OCI-LY7 (cell line): Measurements from ENCODE around the gene DIP2A. TPM values are rescaled to one million over a fixed set of nuclear protein-coding genes. Genes with fewer than 3 reads are reported as not detected.

Source experiments
- BruUV-seq: library from RNA; stranded (reverse); fragments of 400-500 nt; replicated peaks from 2 replicates; lab custom pipeline; 2021; lab: Mats Ljungman, UMichigan
- CTCF ChIA-PET: fragments of 300-600 bp; sonication (Branson Sonifier 250); formaldehyde crosslinking; loops from one replicate; lab custom pipeline; 2022; ENCODE audit warnings: antibody characterized with exemption; ENCODE audit not compliant: unreplicated experiment; lab: Charles Lee
- POLR2A ChIA-PET: fragments of 300-600 bp; sonication (Branson Sonifier 250); formaldehyde crosslinking; loops from one replicate; lab custom pipeline; 2022; ENCODE audit warnings: antibody characterized with exemption; lab: Charles Lee
- DNase-seq: peaks from one replicate; pipeline ENCODE4 v3.0.0-alpha.2; 2015; ENCODE audit warnings: low spot score
- H2AFZ ChIP-seq: fragments of 200-600 bp; sonication (generic), shearing (Covaris generic); 2 replicates; pipeline ENCODE4 v1.6.1; 2014; ENCODE audit warnings: mild to moderate bottlenecking, antibody characterized with exemption, low read length, moderate library complexity
- H3K27ac ChIP-seq: fragments of 200-600 bp; sonication (generic); 2 replicates; pipeline ENCODE4 v1.5.1; 2014; ENCODE audit warnings: mixed run types, low read depth, mild to moderate bottlenecking, moderate library complexity, low read length, inconsistent platforms; ENCODE audit not compliant: poor library complexity, severe bottlenecking
- H3K36me3 ChIP-seq: fragments of 200-600 bp; sonication (generic); 2 replicates; pipeline ENCODE4 v1.6.1; 2014; ENCODE audit warnings: mild to moderate bottlenecking, antibody characterized with exemption, low read length, moderate library complexity, mixed read lengths; ENCODE audit not compliant: insufficient read depth
- H3K4me1 ChIP-seq: fragments of 200-600 bp; sonication (generic); 2 replicates; pipeline ENCODE4 v1.5.1; 2014; ENCODE audit warnings: mild to moderate bottlenecking, low read length; ENCODE audit not compliant: insufficient read depth, poor library complexity, severe bottlenecking
- H3K4me2 ChIP-seq: fragments of 200-600 bp; sonication (generic); 2 replicates; pipeline ENCODE4 v1.6.1; 2014; ENCODE audit warnings: mild to moderate bottlenecking, low read length
- H3K4me3 ChIP-seq: fragments of 200-600 bp; sonication (generic); 2 replicates; pipeline ENCODE4 v1.5.1; 2014; ENCODE audit warnings: mild to moderate bottlenecking, low read depth, low read length; ENCODE audit not compliant: poor library complexity, severe bottlenecking
- H3K79me2 ChIP-seq: fragments of 200-600 bp; sonication (generic); 2 replicates; pipeline ENCODE4 v1.6.1; 2016; ENCODE audit warnings: low read depth, mild to moderate bottlenecking, low read length, moderate library complexity, mixed read lengths; ENCODE audit not compliant: insufficient read depth
- H3K9me2 ChIP-seq: fragments of 200-600 bp; sonication (generic); 2 replicates; pipeline ENCODE4 v1.6.1; 2016; ENCODE audit warnings: mild to moderate bottlenecking, low read length, mixed read lengths; ENCODE audit not compliant: insufficient read depth
- H3K9me3 ChIP-seq: fragments of 200-600 bp; sonication (generic); 2 replicates; pipeline ENCODE4 v1.6.1; 2014; ENCODE audit warnings: mild to moderate bottlenecking, mixed run types, low read length, mixed read lengths
- H4K20me1 ChIP-seq: fragments of 200-600 bp; sonication (generic); 2 replicates; pipeline ENCODE4 v1.6.1; 2014; ENCODE audit warnings: mild to moderate bottlenecking, antibody characterized with exemption, low read length, moderate library complexity, mixed read lengths; ENCODE audit not compliant: insufficient read depth
- CTCF ChIP-seq: fragments of 200-600 bp; sonication (generic); conservative IDR thresholded peaks from 2 replicates; pipeline ENCODE4 v1.5.1; 2014; ENCODE audit warnings: mild to moderate bottlenecking, antibody characterized with exemption, low read length, moderate library complexity, mixed read lengths
- EZH2phosphoT487 ChIP-seq: fragments of 200-600 bp; sonication (generic); IDR thresholded peaks from 2 replicates; pipeline ENCODE4 v1.6.1; 2018; ENCODE audit warnings: low read depth, borderline replicate concordance, mild to moderate bottlenecking, mixed run types, antibody characterized with exemption, low read length, moderate library complexity, mixed read lengths
- intact Hi-C: fragments of 100-400 bp; cut with micrococcal nuclease; formaldehyde crosslinking; loops from one replicate; pipeline ENCODE4 v1.10.0; 2022; ENCODE audit not compliant: unreplicated experiment
- total RNA-seq, 2 experiments: library from RNA; depleted of rRNA in 1 of 2; stranded (reverse); fragments of >200 nt in 1 of 2; shearing (Covaris generic) in 1 of 2; gene quantifications; 2 replicates each; pipeline ENCODE4 v1.2.3, GENCODE V29; 2014 to 2022

Gene DIP2A
- total RNA-seq, 2 experiments from 2014 or later, result 27.9 to 44.7 TPM

GRCh38 chr21:46435786-46436227 lies 22.9 kb upstream of the DIP2A start:
- Histone ChIP-seq H3K27ac (no peak overlapping the region), H3K4me1 (no peaks in the 10 kb centered on the region), H2AFZ (no peak overlapping the region), H3K4me3 (no peak overlapping the region), H4K20me1 (no peaks in the 10 kb centered on the region), H3K9me2 (no peaks in the 10 kb centered on the region), H3K9me3 (no peaks in the 10 kb centered on the region), H3K36me3 (peaks cover 82% of the 10 kb centered on the region), H3K4me2 (no peak overlapping the region), H3K79me2 (no peaks in the 10 kb centered on the region)
- no TSS peak for BruUV-seq
- no peak for TF ChIP-seq CTCF
- TF ChIP-seq EZH2phosphoT487, result no peak
- no peak for DNase-seq
- CTCF ChIA-PET, result no interaction called here
- intact Hi-C loops, result no loop called here
- POLR2A ChIA-PET, result no interaction called here

- TF ChIP-seq CTCF (no peak), EZH2phosphoT487 (no peak)
- Histone ChIP-seq H3K4me2 (no peak overlapping the region), H3K79me2 (no peaks in the 10 kb centered on the region), H3K9me3 (no peaks in the 10 kb centered on the region), H3K9me2 (no peaks in the 10 kb centered on the region), H3K4me1 (no peaks in the 10 kb centered on the region), H3K36me3 (peaks cover 82% of the 10 kb centered on the region), H3K27ac (no peak overlapping the region), H3K4me3 (no peak overlapping the region), H2AFZ (no peak overlapping the region), H4K20me1 (no peaks in the 10 kb centered on the region)
- ChIA-PET CTCF (no interaction called here), POLR2A (interaction anchor here (0.6 kb wide), 1 partner anchor 322 kb away, joined by 6 read pairs; no protein-coding TSS in a partner anchor)
- intact Hi-C loops, result no loop called here
- no TSS peak for BruUV-seq
- no peak for DNase-seq
These were observed 22.1 kb upstream of the DIP2A start for GRCh38 chr21:46436621-46437020.

- POLR2A ChIA-PET, result no interaction called here
- Histone ChIP-seq H3K9me2 (no peaks in the 10 kb centered on the region), H3K4me1 (no peaks in the 10 kb centered on the region), H3K9me3 (no peaks in the 10 kb centered on the region), H3K79me2 (no peaks in the 10 kb centered on the region), H3K36me3 (peaks cover 82% of the 10 kb centered on the region), H3K4me3 (no peak overlapping the region), H3K27ac (no peak overlapping the region), H3K4me2 (no peak overlapping the region), H2AFZ (no peak overlapping the region), H4K20me1 (no peaks in the 10 kb centered on the region)
- no TSS peak for BruUV-seq
- TF ChIP-seq CTCF (no peak), EZH2phosphoT487 (no peak)
- no peak for DNase-seq
- CTCF ChIA-PET, result no interaction called here
- intact Hi-C loops, result no loop called here
These were observed 21.6 kb upstream of the DIP2A start for GRCh38 chr21:46437096-46437498.
